H9 (cell line): ENCODE results near the gene TSC22D4. TPM values are rescaled to one million over a fixed set of nuclear protein-coding genes. Genes with fewer than 3 reads are reported as not detected.
"Not testable (repeated sequence)": the region's sequence is repeated elsewhere in the genome, so short reads cannot be mapped to it uniquely, and the experiment has no call there.

Experiments
- DNase-seq: peaks from one replicate; pipeline ENCODE4 v3.0.0-alpha.2; 2017
- H2AFZ ChIP-seq: one replicate; pipeline ENCODE4 v1.6.1; 2013; ENCODE audit warnings: mild to moderate bottlenecking, low read length, control low read depth, moderate library complexity
- H2AK5ac ChIP-seq: 2 replicates; pipeline ENCODE4 v1.6.1; 2013; ENCODE audit warnings: low read length, control low read depth, mixed read lengths; ENCODE audit not compliant: insufficient read length
- H2BK120ac ChIP-seq: one replicate; pipeline ENCODE4 v1.6.1; 2013; ENCODE audit warnings: low read depth, mild to moderate bottlenecking, low read length, control low read depth, inconsistent platforms; ENCODE audit not compliant: poor library complexity, severe bottlenecking
- H2BK12ac ChIP-seq: 2 replicates; pipeline ENCODE4 v1.6.1; 2013; ENCODE audit warnings: low read length, control low read depth, mixed read lengths, low read depth; ENCODE audit not compliant: insufficient read length
- H2BK15ac ChIP-seq: 2 replicates; pipeline ENCODE4 v1.6.1; 2013; ENCODE audit warnings: low read depth, low read length, control low read depth
- H2BK20ac ChIP-seq: one replicate; pipeline ENCODE4 v1.6.1; 2013; ENCODE audit warnings: low read depth, mild to moderate bottlenecking, low read length, control low read depth, inconsistent platforms; ENCODE audit not compliant: poor library complexity, severe bottlenecking
- H2BK5ac ChIP-seq: 2 replicates; pipeline ENCODE4 v1.6.1; 2013; ENCODE audit warnings: low read length, control low read depth, mixed read lengths; ENCODE audit not compliant: insufficient read length
- H3K14ac ChIP-seq: 2 replicates; pipeline ENCODE4 v1.6.1; 2013; ENCODE audit warnings: low read length, control low read depth; ENCODE audit not compliant: insufficient read depth
- H3K18ac ChIP-seq: 2 replicates; pipeline ENCODE4 v1.6.1; 2013; ENCODE audit warnings: low read depth, mild to moderate bottlenecking, mixed read lengths, low read length, control low read depth; ENCODE audit not compliant: insufficient read length
- H3K23ac ChIP-seq: 2 replicates; pipeline ENCODE4 v1.6.1; 2013; ENCODE audit warnings: low read length, control low read depth, mixed read lengths, low read depth; ENCODE audit not compliant: insufficient read length
- H3K23me2 ChIP-seq: 2 replicates; pipeline ENCODE4 v1.6.1; 2013; ENCODE audit warnings: low read depth, mild to moderate bottlenecking, mixed read lengths, low read length, control low read depth; ENCODE audit not compliant: insufficient read length, poor library complexity, severe bottlenecking
- H3K27ac ChIP-seq: 2 replicates; pipeline ENCODE4 v1.5.1; 2013; ENCODE audit warnings: low read length, control low read depth, mixed read lengths, low read depth; ENCODE audit not compliant: insufficient read length
- H3K27me3 ChIP-seq: 2 replicates; pipeline ENCODE4 v1.6.1; 2013; ENCODE audit warnings: low read length, control low read depth, inconsistent platforms; ENCODE audit not compliant: insufficient read depth
- H3K4ac ChIP-seq: 2 replicates; pipeline ENCODE4 v1.6.1; 2013; ENCODE audit warnings: low read depth, mild to moderate bottlenecking, control low read depth, inconsistent platforms, low read length, moderate library complexity
- H3K4me1 ChIP-seq: 2 replicates; pipeline ENCODE4 v1.6.1; 2013; ENCODE audit warnings: low read length, control low read depth, inconsistent platforms; ENCODE audit not compliant: insufficient read depth
- H3K4me2 ChIP-seq: 2 replicates; pipeline ENCODE4 v1.6.1; 2013; ENCODE audit warnings: low read length, control low read depth, mixed read lengths; ENCODE audit not compliant: insufficient read length, insufficient read depth
- H3K56ac ChIP-seq: 2 replicates; pipeline ENCODE4 v1.6.1; 2013; ENCODE audit warnings: low read depth, mild to moderate bottlenecking, mixed read lengths, low read length, control low read depth; ENCODE audit not compliant: insufficient read length
- H3K79me1 ChIP-seq: 2 replicates; pipeline ENCODE4 v1.6.1; 2013; ENCODE audit warnings: low read depth, mild to moderate bottlenecking, moderate library complexity, low read length, control low read depth, inconsistent platforms; ENCODE audit not compliant: insufficient read depth, poor library complexity, severe bottlenecking
- H3K79me2 ChIP-seq: 2 replicates; pipeline ENCODE4 v1.6.1; 2013; ENCODE audit warnings: low read length, control low read depth, inconsistent platforms; ENCODE audit not compliant: insufficient read depth
- H3K9ac ChIP-seq: 2 replicates; pipeline ENCODE4 v1.6.1; 2013; ENCODE audit warnings: low read length, control low read depth, mixed read lengths; ENCODE audit not compliant: insufficient read length; ENCODE audit errors: extremely low read depth
- H3K9me3 ChIP-seq: one replicate; pipeline ENCODE4 v1.6.1; 2013; ENCODE audit warnings: low read depth, low read length, inconsistent platforms; ENCODE audit not compliant: control insufficient read depth
- H3T11ph ChIP-seq: one replicate; pipeline ENCODE4 v1.6.1; 2013; ENCODE audit warnings: mild to moderate bottlenecking, low read length, control low read depth, inconsistent platforms
- H4K20me1 ChIP-seq: one replicate; pipeline ENCODE4 v1.6.1; 2013; ENCODE audit not compliant: control insufficient read depth, insufficient read length, insufficient read depth
- H4K5ac ChIP-seq: 2 replicates; pipeline ENCODE4 v1.6.1; 2013; ENCODE audit warnings: low read depth, mild to moderate bottlenecking, mixed read lengths, low read length, control low read depth; ENCODE audit not compliant: insufficient read length
- H4K8ac ChIP-seq: replicated peaks from 2 replicates; pipeline ENCODE4 v1.6.1; 2013; ENCODE audit warnings: low read length, control low read depth, mixed read lengths, low read depth; ENCODE audit not compliant: insufficient read length
- H4K91ac ChIP-seq: 2 replicates; pipeline ENCODE4 v1.6.1; 2013; ENCODE audit warnings: low read depth, mild to moderate bottlenecking, moderate library complexity, mixed read lengths, low read length, control low read depth; ENCODE audit not compliant: insufficient read length
- H3K27ac Mint-ChIP-seq, 3 experiments: 2 replicates in 2 of 3; 3 replicates in 1 of 3; pipeline ENCODE4 v1.8.0; 2020 to 2021; ENCODE audit warnings: mixed read lengths in 3 of 3, mild to moderate bottlenecking in 1 of 3, moderate library complexity in 1 of 3
- H3K27me3 Mint-ChIP-seq: 2 replicates; pipeline ENCODE4 v1.8.0; 2021; ENCODE audit warnings: low read depth, mild to moderate bottlenecking, moderate library complexity, mixed read lengths
- H3K36me3 Mint-ChIP-seq, 3 experiments: 2 replicates in 2 of 3; 3 replicates in 1 of 3; pipeline ENCODE4 v1.8.0; 2020 to 2021; ENCODE audit warnings: low read depth in 3 of 3, mixed read lengths in 3 of 3; ENCODE audit not compliant: insufficient read depth in 1 of 3
- H3K4me1 Mint-ChIP-seq, 2 experiments: 2 replicates each; pipeline ENCODE4 v1.8.0; 2020; ENCODE audit warnings: mixed read lengths in 2 of 2
- H3K4me3 Mint-ChIP-seq, 2 experiments: 2 replicates in 1 of 2; 3 replicates in 1 of 2; pipeline ENCODE4 v1.8.0; 2020 to 2021; ENCODE audit warnings: mild to moderate bottlenecking in 2 of 2, mixed read lengths in 2 of 2, moderate library complexity in 1 of 2
- H3K9me3 Mint-ChIP-seq, 2 experiments: 2 replicates in 1 of 2; 3 replicates in 1 of 2; pipeline ENCODE4 v1.8.0; 2020; ENCODE audit warnings: mild to moderate bottlenecking in 2 of 2, mixed read lengths in 2 of 2, moderate library complexity in 1 of 2
- CTCF ChIP-seq: fragments of 200-600 bp; sonication (generic); conservative IDR thresholded peaks from 3 replicates; pipeline ENCODE4 v1.8.0; 2021; ENCODE audit warnings: antibody characterized with exemption, mild to moderate bottlenecking
- WGBS: extraction: QIAGEN DNeasy Blood & Tissue Kit; methylation state at CpG from one replicate; pipeline ENCODE4 v1.1.7; 2013; ENCODE audit warnings: missing lambda C conversion rate, low lambda C conversion rate, mixed read lengths; ENCODE audit not compliant: insufficient read length; ENCODE audit errors: extremely low coverage; 5-methylcytosine and 5-hydroxymethylcytosine counted together
- total RNA-seq: library from RNA; stranded (reverse); gene quantifications from 2 replicates; pipeline ENCODE4 v1.2.1, GENCODE V29; 2021

TSC22D4 gene
- total RNA-seq, 1 experiment from 2014 or later, result 17.5 TPM

- H3K9ac ChIP-seq, result no peak overlapping the region
- H2BK20ac ChIP-seq, result no peak overlapping the region
- no peaks in the 10 kb centered on the region for H3K79me2 ChIP-seq
- no peak overlapping the region for H2AK5ac ChIP-seq
- H3K27me3 Mint-ChIP-seq, result no peaks in the 10 kb centered on the region; the same call in 1 of the 2 replicates
- no peaks in the 10 kb centered on the region for H3K9me3 Mint-ChIP-seq
- no peak overlapping the region for H2BK5ac ChIP-seq
- no peak overlapping the region for H3K4me2 ChIP-seq
- H4K20me1 ChIP-seq, result no peaks in the 10 kb centered on the region
- no CpG with 5 or more reads among the region's 9 CpGs for WGBS
- no peak overlapping the region for H3K27ac ChIP-seq
- no peak overlapping the region for H3K56ac ChIP-seq
- H2BK12ac ChIP-seq, result no peak overlapping the region
- no peaks in the 10 kb centered on the region for H3K9me3 ChIP-seq
- no peak overlapping the region for H3K14ac ChIP-seq
- no peak overlapping the region for H3K4me3 Mint-ChIP-seq
- H3T11ph ChIP-seq, result no peak overlapping the region
- no peaks in the 10 kb centered on the region for H3K4me1 ChIP-seq
- no peak overlapping the region for H3K23ac ChIP-seq
- H3K4ac ChIP-seq, result no peak overlapping the region
- no peaks in the 10 kb centered on the region for H3K36me3 Mint-ChIP-seq
- no peaks in the 10 kb centered on the region for H3K23me2 ChIP-seq
- TF ChIP-seq CTCF, result no peak
- no peak overlapping the region for H4K5ac ChIP-seq
- peaks cover 2 to 3% of the 10 kb centered on the region in 2 experiments; a peak in 2 of 4 replicates for H3K4me1 Mint-ChIP-seq
- H3K79me1 ChIP-seq, result no peaks in the 10 kb centered on the region
- H2AFZ ChIP-seq, result no peak overlapping the region
- H3K27ac Mint-ChIP-seq, result no peak overlapping the region
- H3K18ac ChIP-seq, result no peak overlapping the region
- H2BK120ac ChIP-seq, result no peak overlapping the region
- H4K91ac ChIP-seq, result no peak overlapping the region
- no peak overlapping the region for H2BK15ac ChIP-seq
- H3K27me3 ChIP-seq, result no peaks in the 10 kb centered on the region
- no peak for DNase-seq
- H4K8ac ChIP-seq, result no peak overlapping the region
Measured at GRCh38 chr7:100504887-100505611, 26.0 kb upstream of the TSC22D4 start.

GRCh38 chr7:100504031-100504430 is 25.0 kb upstream of the TSC22D4 start:
- H3K27ac ChIP-seq, H3K27me3 ChIP-seq, H3K14ac ChIP-seq, H2BK20ac ChIP-seq, H3K27me3 Mint-ChIP-seq, H3K4ac ChIP-seq, H3K4me3 Mint-ChIP-seq, H3K4me1 ChIP-seq, H3T11ph ChIP-seq, H2AFZ ChIP-seq, H3K23me2 ChIP-seq, H2AK5ac ChIP-seq, H3K27ac Mint-ChIP-seq, H3K36me3 Mint-ChIP-seq, H3K18ac ChIP-seq, H3K9me3 ChIP-seq, H3K4me2 ChIP-seq, H3K79me2 ChIP-seq, H3K79me1 ChIP-seq, H4K8ac ChIP-seq, H3K56ac ChIP-seq, H2BK12ac ChIP-seq, H3K4me1 Mint-ChIP-seq, H3K9ac ChIP-seq, H4K20me1 ChIP-seq, H4K91ac ChIP-seq, H2BK5ac ChIP-seq, H3K23ac ChIP-seq, DNase-seq, H2BK120ac ChIP-seq, H4K5ac ChIP-seq, H3K9me3 Mint-ChIP-seq, H2BK15ac ChIP-seq: not testable (repeated sequence)
- no CpG with 5 or more reads among the region's 3 CpGs for WGBS
